Left renal pelvis (tissue), 4 donors: ENCODE results near the gene OLFML2B. TPM values are rescaled to one million over a fixed set of nuclear protein-coding genes. Genes with fewer than 3 reads are reported as not detected.

ENCODE experiments used
- DNase-seq, 4 donors: peaks; one replicate each; pipeline ENCODE4 v3.0.0-alpha.2; 2013; ENCODE audit warnings: low read depth in 4 of 4, low spot score in 3 of 4
- polyA plus RNA-seq, 4 donors: library from polyadenylated mRNA; unstranded; fragments of 120-200 nt; gene quantifications; one replicate each; pipeline ENCODE4 v1.2.1, GENCODE V29; 2013; ENCODE audit not compliant: insufficient read length in 4 of 4

Gene OLFML2B
- polyA plus RNA-seq, 4 donors = 11.8 to 57.8 (median 13.7) TPM

GRCh38 chr1:161951646-161952045 is 72.0 kb downstream of the OLFML2B start:
- DNase-seq = no peak

- DNase-seq = no peak
Observed at GRCh38 chr1:161950377-161950776, 73.3 kb downstream of the OLFML2B start.

- DNase-seq = no peak
Observed at GRCh38 chr1:161949548-161949947, 74.1 kb downstream of the OLFML2B start.

GRCh38 chr1:161948435-161948834 is 75.2 kb downstream of the OLFML2B start:
- no peak for DNase-seq

- DNase-seq = no peak
Observed at GRCh38 chr1:161946071-161946987, 77.3 kb downstream of the OLFML2B start.

GRCh38 chr1:161945306-161946060 is 78.2 kb downstream of the OLFML2B start:
- no peak for DNase-seq

GRCh38 chr1:161944381-161944780 is 79.3 kb downstream of the OLFML2B start:
- no peak for DNase-seq

GRCh38 chr1:161943737-161944136 is 79.9 kb downstream of the OLFML2B start:
- DNase-seq = no peak

- no peak for DNase-seq
Observed at GRCh38 chr1:161941726-161942436, 81.8 kb downstream of the OLFML2B start.

- no peak for DNase-seq
Observed at GRCh38 chr1:161940866-161941591, 82.6 kb downstream of the OLFML2B start.

- no peak for DNase-seq
Observed at GRCh38 chr1:161936786-161937185, 86.9 kb downstream of the OLFML2B start.

- DNase-seq = no peak
Observed at GRCh38 chr1:161935264-161935663, 88.4 kb downstream of the OLFML2B start.

- DNase-seq = no peak
Observed at GRCh38 chr1:161933592-161934588, 89.8 kb downstream of the OLFML2B start.

Other genes starting within 250 kb of the OLFML2B start
- 10 to 100 TPM in 1 of 4 donors, 1 to 10 TPM in 3; 2.7 to 13.0 (median 9.2) TPM for gene NOS1AP, start 45.8 kb upstream of the OLFML2B start, polyA plus RNA-seq